Stimulated activated CD8-positive, alpha-beta memory T cell treated with anti-CD3 and anti-CD28 coated beads, Interleukin-15, amount 100 ng/mL, for 48 hours (primary cell): Measurements from ENCODE around the gene KCNJ5.

Experiments
- DNase-seq, 2 donors: peaks; one replicate each; pipeline ENCODE4 v3.0.0-alpha.2; 2020; ENCODE audit warnings: low read depth in 2 of 2

Gene KCNJ5

GRCh38 chr11:128890543-128891368 lies at the start of gene KCNJ5:
KCNJ5 (plus strand) TSS chr11:128891356; CDS start chr11:128911274, 19,918 bp downstream.
- no peak for DNase-seq

- no peak for DNase-seq
These were observed 49.6 kb upstream of the KCNJ5 start for GRCh38 chr11:128841461-128842072.

- no peak for DNase-seq
These were observed 47.9 kb upstream of the KCNJ5 start for GRCh38 chr11:128843198-128843785.

GRCh38 chr11:128845334-128845780 lies 45.8 kb upstream of the KCNJ5 start:
- DNase-seq, result no peak

DNA sequence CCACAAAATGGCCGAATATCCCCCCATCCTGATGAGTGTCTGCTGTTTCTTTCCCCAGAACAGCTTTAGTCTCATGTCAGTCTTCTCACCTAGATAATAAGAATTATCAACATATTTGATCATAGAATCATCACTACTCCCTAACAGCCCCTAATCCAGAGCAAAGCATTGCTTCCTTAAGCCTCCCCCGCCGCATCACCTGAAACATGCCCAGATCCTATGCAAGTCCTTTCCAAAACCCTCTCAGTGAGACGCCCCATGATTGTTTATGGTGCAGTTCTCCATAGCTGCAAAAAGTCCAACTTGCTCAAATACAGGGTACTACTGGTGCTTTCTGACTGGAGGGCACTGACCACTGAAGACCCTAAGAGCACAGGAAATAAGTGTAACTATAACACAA lies 44.2 kb upstream of the KCNJ5 start:
- DNase-seq, result no peak

DNA sequence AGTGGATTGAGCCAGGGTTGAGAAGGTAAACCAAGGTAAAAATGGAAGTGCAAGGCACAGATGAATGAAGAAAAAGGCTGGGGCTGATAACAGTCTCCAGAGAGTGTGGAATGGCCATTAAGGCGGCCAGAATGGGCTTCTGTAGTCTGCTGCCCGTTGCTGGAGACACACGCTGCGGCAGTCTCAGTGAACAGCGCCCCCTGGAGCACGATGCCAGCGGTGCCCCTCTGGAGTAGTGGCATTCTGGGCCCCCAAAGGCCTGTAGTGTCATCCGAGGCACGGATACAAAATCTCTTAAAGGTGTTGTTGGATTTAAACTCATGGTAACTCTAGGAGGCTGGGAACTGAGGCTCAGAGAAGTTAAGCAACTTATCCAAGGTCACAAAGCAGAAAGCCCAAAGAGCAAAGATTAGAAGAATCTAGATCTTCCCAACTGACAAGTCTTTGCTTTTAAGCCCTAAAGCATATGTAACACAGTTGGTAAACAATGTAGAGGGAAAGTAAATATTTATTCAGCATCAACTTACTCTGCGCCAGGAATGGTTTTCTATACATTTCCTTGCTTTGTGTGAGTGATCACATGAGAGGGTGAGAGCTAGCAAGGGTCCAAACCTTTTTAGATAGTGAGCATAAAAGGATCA lies 42.2 kb upstream of the KCNJ5 start:
- peak; percentile 48 to 49 for DNase-seq

GRCh38 chr11:128852327-128853023 lies 38.7 kb upstream of the KCNJ5 start:
- DNase-seq, result no peak

- DNase-seq, result no peak
These were observed 37.6 kb upstream of the KCNJ5 start for GRCh38 chr11:128853559-128853958.

DNA sequence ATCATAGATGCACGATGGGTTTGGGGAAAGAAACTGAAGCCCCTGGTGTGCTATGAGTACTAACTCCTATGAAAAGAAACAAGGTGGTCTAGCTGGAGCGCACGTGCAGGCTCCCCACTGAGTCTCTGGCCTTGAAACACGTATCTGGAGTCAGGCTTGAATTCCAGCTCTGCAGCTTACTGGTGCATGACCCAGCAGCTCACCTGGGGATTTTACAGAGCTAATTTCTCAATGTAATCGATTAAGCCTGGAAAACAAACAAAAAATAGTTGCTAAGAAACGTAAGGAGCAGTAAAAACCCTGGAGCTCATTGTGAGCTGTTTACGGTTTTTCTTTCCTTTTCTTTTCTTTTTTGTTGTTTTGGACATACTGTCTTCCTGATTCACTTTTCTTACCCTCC lies 36.3 kb upstream of the KCNJ5 start:
- no peak for DNase-seq

DNA sequence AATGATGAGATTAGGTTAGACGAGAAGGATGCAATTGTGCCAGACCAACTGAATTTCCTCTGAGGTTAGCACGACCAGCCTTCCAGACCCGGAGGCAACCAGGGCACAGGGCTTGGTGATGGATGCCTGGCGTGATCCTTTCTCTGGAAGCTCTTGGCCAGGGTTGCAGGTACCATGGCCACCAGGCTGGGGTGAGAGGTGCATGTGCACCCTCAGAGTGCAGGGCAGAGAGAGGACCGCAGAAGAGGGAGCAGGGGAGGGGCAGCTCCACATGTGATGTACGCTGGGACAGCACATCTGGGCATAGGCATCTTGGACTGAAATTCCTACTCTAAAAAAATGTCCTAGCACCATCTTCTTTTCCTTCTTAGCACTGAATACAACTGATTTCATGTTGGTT lies 34.9 kb upstream of the KCNJ5 start:
- no peak for DNase-seq

GRCh38 chr11:128857341-128857740 lies 33.8 kb upstream of the KCNJ5 start:
- DNase-seq, result no peak

DNA sequence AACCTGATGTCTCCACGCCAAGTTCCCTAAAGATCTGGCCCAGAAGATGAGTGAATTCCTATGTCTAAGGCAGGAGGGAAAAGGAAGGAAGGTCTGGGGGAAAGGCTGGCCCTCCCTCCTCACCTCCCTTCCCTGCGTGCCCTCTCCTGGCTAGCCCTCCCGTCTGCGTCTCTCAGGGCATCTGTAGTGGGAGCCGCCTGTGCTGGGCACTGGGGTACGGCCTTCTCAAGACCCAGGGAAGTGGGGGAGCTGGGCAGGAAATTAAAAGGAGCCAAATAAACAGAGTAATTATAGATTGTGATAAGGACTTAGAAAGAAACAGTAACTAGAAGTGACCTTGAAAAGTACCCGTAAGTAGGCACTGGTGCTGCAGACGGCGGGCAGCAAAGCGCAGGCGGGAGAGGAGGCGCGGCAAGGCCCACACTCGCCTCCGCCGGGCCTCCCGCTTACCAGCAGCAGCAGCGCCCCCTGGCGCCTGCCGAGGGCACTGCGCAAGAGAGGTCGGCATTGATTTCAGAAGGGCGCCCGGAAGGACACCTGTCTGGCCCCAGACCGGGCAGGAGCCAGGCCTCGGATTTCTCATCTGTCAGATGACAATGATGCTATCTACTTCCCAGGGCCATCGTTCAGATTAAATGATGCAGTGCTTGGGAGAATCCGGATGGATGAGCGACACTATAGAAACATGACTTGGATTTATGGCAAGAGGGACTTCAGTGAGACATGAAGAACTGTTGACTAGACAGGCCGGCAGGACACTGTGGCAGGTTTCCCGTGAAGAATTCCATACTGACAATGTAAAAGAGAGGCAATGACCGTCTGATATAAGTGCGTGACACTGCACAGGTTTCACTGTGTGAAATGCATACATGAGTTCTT lies 31.4 kb upstream of the KCNJ5 start:
- peak; percentile 51 to 68 for DNase-seq

DNA sequence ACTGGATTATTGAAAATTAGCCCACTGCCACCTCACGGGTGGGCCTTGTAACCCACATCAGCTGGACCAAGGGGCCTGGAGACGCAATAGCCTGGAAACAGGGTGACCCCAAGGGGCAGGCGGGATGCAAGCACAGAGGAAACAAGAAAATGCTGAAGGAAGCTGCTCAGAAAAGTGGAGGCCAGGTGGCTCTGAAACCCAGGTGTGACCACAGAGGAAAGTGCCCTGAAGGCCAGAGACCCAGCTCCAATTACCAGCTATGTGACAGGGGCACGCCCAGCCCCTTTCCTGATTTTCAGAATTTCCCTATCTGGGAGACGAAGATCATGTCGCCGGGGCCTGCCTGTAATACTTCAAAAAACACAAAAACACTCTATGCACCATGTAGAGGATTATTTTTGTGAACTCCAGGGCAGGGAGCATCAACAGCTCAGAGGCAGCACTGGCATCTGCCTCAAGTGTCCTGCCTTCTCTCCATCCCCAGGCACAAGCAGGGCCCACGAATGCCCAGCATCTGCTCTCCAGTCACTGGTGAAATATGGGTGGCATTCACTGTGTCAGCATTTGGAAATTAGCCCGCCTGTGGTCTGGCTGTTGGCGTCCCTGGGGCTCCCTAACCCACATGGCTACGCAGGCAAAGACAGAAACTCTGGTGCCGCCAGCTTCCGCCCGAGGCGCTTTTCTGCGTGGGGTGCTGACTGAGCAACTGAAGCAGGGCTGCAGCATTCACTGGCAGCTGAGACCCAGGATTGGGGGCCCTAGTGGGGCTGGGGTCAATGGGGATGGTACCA lies 30.4 kb upstream of the KCNJ5 start:
- no peak for DNase-seq

GRCh38 chr11:128862406-128862805 lies 28.8 kb upstream of the KCNJ5 start:
- no peak for DNase-seq

GRCh38 chr11:128862908-128863660 lies 28.1 kb upstream of the KCNJ5 start:
- DNase-seq, result no peak

- no peak for DNase-seq
These were observed 25.7 kb upstream of the KCNJ5 start for GRCh38 chr11:128865490-128865889.

DNA sequence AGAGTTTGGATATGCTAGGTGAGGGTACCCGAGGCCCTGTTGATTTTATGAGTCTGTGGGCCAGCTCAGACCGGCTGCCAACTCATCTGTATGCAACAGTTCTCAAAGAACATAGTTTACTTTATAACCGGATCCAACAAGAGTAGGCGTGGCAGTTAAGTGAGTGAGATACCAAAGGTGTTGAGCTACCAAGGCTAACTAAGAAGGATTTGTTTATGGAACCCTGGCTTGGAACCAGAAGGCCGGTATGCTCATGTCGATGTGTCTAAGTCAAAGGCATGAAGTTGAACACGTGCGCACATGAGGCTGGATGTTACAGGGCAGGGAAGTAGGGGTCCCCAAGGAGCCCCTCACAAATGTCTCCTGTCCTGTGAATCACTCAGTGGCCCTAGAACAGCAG lies 23.9 kb upstream of the KCNJ5 start, which contains the start of gene KCNJ1:
TSS of gene KCNJ1 (minus strand) at position 20 of the 400 bp plus-strand sequence. CDS start 27,053 bp downstream, outside the sequence.
- no peak for DNase-seq

- no peak for DNase-seq
These were observed 22.1 kb upstream of the KCNJ5 start for GRCh38 chr11:128868841-128869671.
